ENCODE measurements around the gene OR56B4.
A peak's percentile ranks its signal among the peaks of the same experiment; 100 is the strongest.

OR56B4 gene

DNA sequence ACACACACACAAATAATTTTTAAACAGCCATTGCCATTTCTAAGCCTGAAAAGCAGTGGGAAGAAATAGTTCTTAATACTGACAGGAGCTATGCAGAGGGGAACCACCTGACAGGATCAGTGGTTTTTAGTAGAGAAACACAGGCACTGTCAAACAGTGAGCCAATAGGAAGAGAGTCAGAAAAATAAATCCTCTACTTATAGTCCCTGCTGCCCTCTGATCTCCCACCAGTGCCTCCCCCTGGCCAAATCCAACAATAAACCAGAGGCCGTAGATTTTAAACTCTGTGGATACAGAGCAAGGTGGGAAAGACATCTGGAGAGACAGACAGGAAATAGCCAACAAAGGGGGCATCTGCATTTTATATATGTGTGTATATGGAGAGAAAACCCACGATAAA lies 7.9 kb upstream of the OR56B4 start:
- H3K9ac ChIP-seq (ENCODE audit: low read length), result no peak overlapping the region
- no peak overlapping the region for H2BK12ac ChIP-seq (ENCODE audit: low read length in 2 of 2)
- H3K4me1 ChIP-seq (ENCODE audit: control insufficient read depth, insufficient read depth, low read depth, low read length), result no peaks in the 10 kb centered on the region
- H4K91ac ChIP-seq (ENCODE audit: low read length), result no peak overlapping the region
- H2BK120ac ChIP-seq (ENCODE audit: low read depth, low read length), result no peak overlapping the region
- no peak overlapping the region for H2AFZ ChIP-seq (ENCODE audit: low read depth, low read length)
- H3K27me3 ChIP-seq (ENCODE audit: control insufficient read depth in 1 of 2, insufficient read depth in 1 of 2, low read length in 2 of 2), result no peaks in the 10 kb centered on the region
- H3K18ac ChIP-seq (ENCODE audit: low read depth in 1 of 2, low read length in 2 of 2), result no peak overlapping the region
- H3K9me3 ChIP-seq (ENCODE audit: control insufficient read depth, low read length), result no peaks in the 10 kb centered on the region
- WGBS, result 43% methylated on average over 2 of the region's 2 CpGs
- H3K36me3 ChIP-seq (ENCODE audit: control insufficient read depth in 1 of 2, insufficient read depth in 2 of 2, low read depth in 1 of 2, low read length in 2 of 2), result no peaks in the 10 kb centered on the region
- no peak overlapping the region for H2BK5ac ChIP-seq (ENCODE audit: low read depth, low read length, poor library complexity, severe bottlenecking)
- H3K14ac ChIP-seq (ENCODE audit: low read length in 2 of 2), result no peak overlapping the region
- H2BK15ac ChIP-seq (ENCODE audit: low read depth, poor library complexity, severe bottlenecking), result no peak overlapping the region
- no peaks in the 10 kb centered on the region for H3K79me1 ChIP-seq (replicated peaks; ENCODE audit: low read length, poor library complexity, severe bottlenecking)
- no peak overlapping the region for H3K4me2 ChIP-seq (ENCODE audit: low read length, poor library complexity, severe bottlenecking)
- DNase-seq, result no peak
- no peak overlapping the region for H3K4ac ChIP-seq (ENCODE audit: low read depth in 1 of 2, low read length in 2 of 2)
- no peak overlapping the region for H4K8ac ChIP-seq (ENCODE audit: low read length)
- no peak overlapping the region for H2AK5ac ChIP-seq (ENCODE audit: low read length, severe bottlenecking)
- H3K23ac ChIP-seq (ENCODE audit: low read length in 2 of 2), result no peak overlapping the region
- H3K27ac ChIP-seq (ENCODE audit: low read length, poor library complexity, severe bottlenecking), result no peak overlapping the region
- no peak overlapping the region for H3K4me3 ChIP-seq (ENCODE audit: insufficient read depth in 1 of 2, low read depth in 1 of 2, low read length in 2 of 2)

DNA sequence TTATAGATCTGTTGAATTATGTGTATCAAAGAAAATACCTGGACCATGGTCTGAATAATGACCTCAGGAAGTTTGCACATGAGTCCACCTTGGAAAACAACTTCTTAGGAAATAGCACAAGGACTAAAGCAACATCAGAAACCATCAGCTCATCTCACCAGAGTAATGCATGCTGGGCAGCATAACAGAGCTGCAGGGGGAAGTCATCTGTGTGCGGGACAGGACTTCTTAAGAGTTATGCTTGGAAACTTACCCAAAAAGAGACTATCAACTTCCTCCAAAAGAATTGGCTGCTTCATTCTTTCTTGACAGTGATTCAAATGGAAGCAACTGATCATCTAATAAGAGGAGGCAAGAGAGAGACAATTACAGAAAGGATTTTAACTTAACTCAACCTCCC lies 2.5 kb downstream of the OR56B4 start:
- no peak overlapping the region for H2BK12ac ChIP-seq (ENCODE audit: low read length in 2 of 2)
- no peak overlapping the region for H3K4ac ChIP-seq (ENCODE audit: low read depth in 1 of 2, low read length in 2 of 2)
- H2AK5ac ChIP-seq (ENCODE audit: low read length, severe bottlenecking), result no peak overlapping the region
- H3K18ac ChIP-seq (ENCODE audit: low read depth in 1 of 2, low read length in 2 of 2), result no peak overlapping the region
- H4K8ac ChIP-seq (ENCODE audit: low read length), result no peak overlapping the region
- H3K27ac ChIP-seq (ENCODE audit: low read length, poor library complexity, severe bottlenecking), result no peak overlapping the region
- H2AFZ ChIP-seq (ENCODE audit: low read depth, low read length), result no peak overlapping the region
- whole genome bisulfite sequencing, result 100% methylated on average over 1 of the region's 1 CpG
- no peak overlapping the region for H3K4me2 ChIP-seq (ENCODE audit: low read length, poor library complexity, severe bottlenecking)
- no peak overlapping the region for H2BK5ac ChIP-seq (ENCODE audit: low read depth, low read length, poor library complexity, severe bottlenecking)
- no peak overlapping the region for H3K14ac ChIP-seq (ENCODE audit: low read length in 2 of 2)
- no peak overlapping the region for H3K23ac ChIP-seq (ENCODE audit: low read length in 2 of 2)
- DNase-seq, result no peak
- H3K9me3 ChIP-seq (ENCODE audit: control insufficient read depth, low read length), result no peaks in the 10 kb centered on the region
- H3K9ac ChIP-seq (ENCODE audit: low read length), result no peak overlapping the region
- no peak overlapping the region for H4K91ac ChIP-seq (ENCODE audit: low read length)
- no peaks in the 10 kb centered on the region for H3K79me1 ChIP-seq (replicated peaks; ENCODE audit: low read length, poor library complexity, severe bottlenecking)
- H2BK120ac ChIP-seq (ENCODE audit: low read depth, low read length), result no peak overlapping the region
- no peaks in the 10 kb centered on the region for H3K36me3 ChIP-seq (ENCODE audit: control insufficient read depth in 1 of 2, insufficient read depth in 2 of 2, low read depth in 1 of 2, low read length in 2 of 2)
- no peak overlapping the region for H3K4me3 ChIP-seq (ENCODE audit: insufficient read depth in 1 of 2, low read depth in 1 of 2, low read length in 2 of 2)
- H2BK15ac ChIP-seq (ENCODE audit: low read depth, poor library complexity, severe bottlenecking), result no peak overlapping the region
- no peaks in the 10 kb centered on the region for H3K4me1 ChIP-seq (ENCODE audit: control insufficient read depth, insufficient read depth, low read depth, low read length)
- no peaks in the 10 kb centered on the region for H3K27me3 ChIP-seq (ENCODE audit: control insufficient read depth in 1 of 2, insufficient read depth in 1 of 2, low read length in 2 of 2)

DNA sequence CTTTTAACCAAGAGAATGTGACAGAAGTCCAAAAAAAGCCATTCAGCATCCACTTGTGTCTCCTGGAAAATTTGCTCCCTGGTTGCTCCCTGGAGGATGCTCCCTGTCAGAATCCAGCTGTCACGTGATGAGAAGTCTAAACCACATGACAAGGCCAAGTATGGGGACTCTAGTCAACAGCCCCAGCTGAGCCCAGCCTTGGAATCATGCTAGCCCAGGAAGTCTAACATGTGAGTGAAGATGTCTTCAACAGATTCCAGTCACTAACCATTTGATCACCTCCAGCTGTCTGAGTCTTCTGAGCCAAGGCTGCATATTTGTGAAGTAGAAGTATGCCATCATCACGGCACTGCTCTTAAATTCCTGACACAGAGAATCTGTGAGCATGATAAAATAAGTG lies 4.2 kb downstream of the OR56B4 start:
- Histone ChIP-seq H3K23ac (ENCODE audit: low read length in 2 of 2) (no peak overlapping the region), H3K4me1 (ENCODE audit: control insufficient read depth, insufficient read depth, low read depth, low read length) (no peaks in the 10 kb centered on the region), H2AFZ (ENCODE audit: low read depth, low read length) (no peak overlapping the region), H2BK15ac (ENCODE audit: low read depth, poor library complexity, severe bottlenecking) (no peak overlapping the region), H4K91ac (ENCODE audit: low read length) (no peak overlapping the region), H3K36me3 (ENCODE audit: control insufficient read depth in 1 of 2, insufficient read depth in 2 of 2, low read depth in 1 of 2, low read length in 2 of 2) (no peaks in the 10 kb centered on the region), H4K8ac (ENCODE audit: low read length) (no peak overlapping the region), H3K4me3 (ENCODE audit: insufficient read depth in 1 of 2, low read depth in 1 of 2, low read length in 2 of 2) (no peak overlapping the region), H3K79me1 (replicated peaks; ENCODE audit: low read length, poor library complexity, severe bottlenecking) (no peaks in the 10 kb centered on the region), H2BK12ac (ENCODE audit: low read length in 2 of 2) (no peak overlapping the region), H3K9me3 (ENCODE audit: control insufficient read depth, low read length) (no peaks in the 10 kb centered on the region), H3K4ac (ENCODE audit: low read depth in 1 of 2, low read length in 2 of 2) (no peak overlapping the region), H3K18ac (ENCODE audit: low read depth in 1 of 2, low read length in 2 of 2) (no peak overlapping the region), H2BK5ac (ENCODE audit: low read depth, low read length, poor library complexity, severe bottlenecking) (no peak overlapping the region), H3K27me3 (ENCODE audit: control insufficient read depth in 1 of 2, insufficient read depth in 1 of 2, low read length in 2 of 2) (no peaks in the 10 kb centered on the region), H2AK5ac (ENCODE audit: low read length, severe bottlenecking) (no peak overlapping the region), H3K9ac (ENCODE audit: low read length) (no peak overlapping the region), H3K14ac (ENCODE audit: low read length in 2 of 2) (no peak overlapping the region), H3K4me2 (ENCODE audit: low read length, poor library complexity, severe bottlenecking) (no peak overlapping the region), H2BK120ac (ENCODE audit: low read depth, low read length) (no peak overlapping the region), H3K27ac (ENCODE audit: low read length, poor library complexity, severe bottlenecking) (no peak overlapping the region)
- WGBS, result 53% methylated on average over 2 of the region's 2 CpGs
- DNase-seq, result peak; percentile 3

DNA sequence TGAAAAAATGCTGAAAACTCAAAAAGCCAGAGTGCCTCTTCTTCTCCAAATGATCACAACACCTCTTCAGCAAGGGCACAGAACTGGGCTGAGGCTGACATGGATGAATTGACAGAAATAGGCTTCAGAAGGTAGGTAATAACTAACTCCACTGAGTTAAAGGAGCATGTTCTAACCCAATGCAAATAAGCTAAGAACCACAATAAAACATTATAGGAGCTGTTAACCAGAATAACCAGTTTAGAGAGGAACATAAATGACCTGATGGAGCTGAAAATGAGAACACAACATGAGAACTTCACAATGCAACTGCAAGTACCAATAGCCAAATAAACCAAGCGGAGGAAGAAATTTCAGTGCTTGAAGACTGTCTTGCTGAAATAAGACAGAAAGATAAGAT lies 9.2 kb downstream of the OR56B4 start:
- Histone ChIP-seq H3K9me3 (ENCODE audit: control insufficient read depth, low read length) (peaks cover 5% of the 10 kb centered on the region), H2AK5ac (ENCODE audit: low read length, severe bottlenecking) (no peak overlapping the region), H3K4ac (ENCODE audit: low read depth in 1 of 2, low read length in 2 of 2) (no peak overlapping the region), H2BK120ac (ENCODE audit: low read depth, low read length) (no peak overlapping the region), H2BK12ac (ENCODE audit: low read length in 2 of 2) (no peak overlapping the region), H4K91ac (ENCODE audit: low read length) (no peak overlapping the region), H3K4me1 (ENCODE audit: control insufficient read depth, insufficient read depth, low read depth, low read length) (no peaks in the 10 kb centered on the region), H2BK5ac (ENCODE audit: low read depth, low read length, poor library complexity, severe bottlenecking) (no peak overlapping the region), H3K18ac (ENCODE audit: low read depth in 1 of 2, low read length in 2 of 2) (no peak overlapping the region), H2AFZ (ENCODE audit: low read depth, low read length) (no peak overlapping the region), H3K79me1 (replicated peaks; ENCODE audit: low read length, poor library complexity, severe bottlenecking) (no peaks in the 10 kb centered on the region), H3K23ac (ENCODE audit: low read length in 2 of 2) (no peak overlapping the region), H3K27me3 (ENCODE audit: control insufficient read depth in 1 of 2, insufficient read depth in 1 of 2, low read length in 2 of 2) (no peaks in the 10 kb centered on the region), H3K4me2 (ENCODE audit: low read length, poor library complexity, severe bottlenecking) (no peak overlapping the region), H3K14ac (ENCODE audit: low read length in 2 of 2) (no peak overlapping the region), H3K4me3 (ENCODE audit: insufficient read depth in 1 of 2, low read depth in 1 of 2, low read length in 2 of 2) (no peak overlapping the region), H4K8ac (ENCODE audit: low read length) (no peak overlapping the region), H3K36me3 (ENCODE audit: control insufficient read depth in 1 of 2, insufficient read depth in 2 of 2, low read depth in 1 of 2, low read length in 2 of 2) (no peaks in the 10 kb centered on the region), H3K9ac (ENCODE audit: low read length) (no peak overlapping the region), H3K27ac (ENCODE audit: low read length, poor library complexity, severe bottlenecking) (no peak overlapping the region), H2BK15ac (ENCODE audit: low read depth, poor library complexity, severe bottlenecking) (no peak overlapping the region)
- no peak for DNase-seq
- WGBS, result 100% methylated on average over 1 of the region's 1 CpG
